SK-N-DZ (cell line): ENCODE results near the gene INO80C.

Experiments used
- DNase-seq: peaks from one replicate; pipeline ENCODE4 v3.0.0-alpha.2; 2015; ENCODE audit warnings: low spot score
- small RNA-seq, 2 experiments: library from RNA; depleted of rRNA; stranded (forward); fragments of <200 nt; gene quantifications; one replicate each; pipeline ENCODE3, GENCODE V24; 2014

The INO80C gene

DNA sequence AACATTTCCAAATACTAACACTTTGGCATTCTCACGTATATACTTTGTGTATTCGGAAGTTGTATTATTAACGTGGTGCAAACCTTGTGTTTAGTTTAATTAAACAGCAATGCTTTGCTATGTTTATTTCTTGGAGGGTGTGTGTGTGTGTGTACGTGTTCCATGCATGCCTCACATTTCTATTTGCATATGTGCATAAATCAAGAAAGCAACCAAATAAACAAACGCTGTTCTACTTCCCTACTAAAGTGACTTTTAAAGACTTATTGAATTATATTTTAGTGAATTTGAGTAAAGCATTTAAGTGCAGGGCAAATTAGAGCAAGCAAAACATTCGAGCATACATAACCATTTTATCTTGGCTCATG lies 66.4 kb downstream of the INO80C start:
- no peak for DNase-seq

- no peak for DNase-seq
Observed at GRCh38 chr18:35430721-35431373, 66.9 kb downstream of the INO80C start.

DNA sequence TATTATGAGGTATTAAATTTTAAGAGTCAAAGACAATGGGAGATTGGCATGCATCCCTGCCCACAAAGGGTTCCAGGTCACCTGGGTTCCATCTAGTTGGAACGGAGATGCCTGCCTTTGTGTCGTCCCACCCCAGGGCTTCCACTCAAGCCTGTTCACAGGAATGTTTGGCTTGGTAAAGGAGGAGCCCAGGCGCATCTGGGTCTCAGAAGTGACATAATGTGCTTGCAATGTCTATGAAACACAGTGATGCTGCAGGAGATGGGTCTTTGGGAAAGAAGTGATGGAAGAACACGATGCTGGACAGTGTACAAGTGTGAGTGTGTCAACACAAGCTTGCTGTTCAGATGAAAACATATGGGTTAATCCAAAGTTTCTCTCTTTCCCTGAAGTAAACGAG lies 71.0 kb downstream of the INO80C start:
- no peak for DNase-seq

GRCh38 chr18:35424356-35424755 lies 73.4 kb downstream of the INO80C start:
- DNase-seq, result no peak

DNA sequence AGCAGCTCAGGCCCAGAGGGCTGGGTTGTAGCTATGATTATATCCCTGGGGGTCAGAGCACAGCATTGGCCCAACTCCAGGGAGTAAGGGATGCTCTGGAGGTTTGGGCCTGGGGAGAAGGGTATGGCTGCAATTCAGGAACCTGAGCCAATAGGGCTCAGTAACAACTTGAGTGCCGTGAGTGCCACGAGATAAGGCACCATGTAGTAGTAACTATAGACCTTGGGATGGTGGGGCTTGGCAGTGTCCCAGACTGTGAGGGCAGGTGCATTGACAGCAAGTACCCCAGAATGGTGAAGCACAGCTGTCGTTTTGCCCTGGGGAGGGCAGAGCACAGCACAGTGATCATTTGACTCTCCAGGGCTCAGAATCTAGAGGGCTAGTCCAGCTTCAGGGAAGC lies 75.5 kb downstream of the INO80C start:
- DNase-seq, result no peak

- no peak for DNase-seq
Observed at GRCh38 chr18:35418610-35419009, 79.2 kb downstream of the INO80C start.

Small RNA genes within 50 kb of the gene (small RNA-seq; reads per million reads assigned to genes)
- gene AC007998.5, result 0 reads per million in 2 experiments
